ENCODE measurements around the gene STUB1. TPM values are rescaled to one million over a fixed set of nuclear protein-coding genes. Genes with fewer than 3 reads are reported as not detected.

Gene STUB1
- total RNA-seq, 1 donor from 2014 or later, result 124 TPM

DNA sequence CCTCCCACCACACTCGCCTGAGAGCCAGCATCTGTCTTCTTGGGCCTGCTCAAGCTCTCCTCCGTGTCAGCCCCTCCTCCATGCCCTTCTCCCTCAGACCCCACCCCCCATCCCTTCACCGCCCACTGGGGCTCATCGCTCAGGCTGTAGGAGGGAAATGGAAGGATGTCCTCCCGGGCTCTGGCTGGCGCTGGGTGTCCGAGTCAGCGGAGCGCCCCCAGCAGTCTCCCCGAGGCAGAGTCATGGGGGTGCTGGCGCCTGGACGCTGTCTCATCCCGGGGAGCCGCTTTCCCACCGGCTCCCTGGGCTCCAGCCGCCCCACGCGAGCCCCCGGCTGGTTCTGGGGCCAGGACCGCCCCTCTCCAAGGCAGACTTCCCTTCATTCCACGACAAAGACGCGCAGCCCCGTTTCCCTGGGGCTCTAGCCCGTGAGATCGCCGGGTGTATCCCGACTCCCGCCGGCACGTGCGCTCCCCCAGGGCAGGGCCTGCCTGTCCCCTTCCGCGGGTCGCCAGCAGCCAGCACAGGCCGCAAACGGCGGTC is 40.3 kb downstream of the STUB1 start:
- Histone ChIP-seq H3K4me1 (peaks cover 37% of the 10 kb centered on the region), H3K4me3 (peak overlapping the region; percentile 70 to 92), H3K9me3 (no peaks in the 10 kb centered on the region), H3K27me3 (no peaks in the 10 kb centered on the region), H3K27ac (peak overlapping the region; percentile 84), H3K36me3 (no peaks in the 10 kb centered on the region)
- intact Hi-C loops (cut with DNase I), result loop anchor here (5.0 kb wide), 1 partner anchor 67 kb away; the partner anchor contains the start of genes CHTF18 and RPUSD1
- TF ChIP-seq, protein P1, sequence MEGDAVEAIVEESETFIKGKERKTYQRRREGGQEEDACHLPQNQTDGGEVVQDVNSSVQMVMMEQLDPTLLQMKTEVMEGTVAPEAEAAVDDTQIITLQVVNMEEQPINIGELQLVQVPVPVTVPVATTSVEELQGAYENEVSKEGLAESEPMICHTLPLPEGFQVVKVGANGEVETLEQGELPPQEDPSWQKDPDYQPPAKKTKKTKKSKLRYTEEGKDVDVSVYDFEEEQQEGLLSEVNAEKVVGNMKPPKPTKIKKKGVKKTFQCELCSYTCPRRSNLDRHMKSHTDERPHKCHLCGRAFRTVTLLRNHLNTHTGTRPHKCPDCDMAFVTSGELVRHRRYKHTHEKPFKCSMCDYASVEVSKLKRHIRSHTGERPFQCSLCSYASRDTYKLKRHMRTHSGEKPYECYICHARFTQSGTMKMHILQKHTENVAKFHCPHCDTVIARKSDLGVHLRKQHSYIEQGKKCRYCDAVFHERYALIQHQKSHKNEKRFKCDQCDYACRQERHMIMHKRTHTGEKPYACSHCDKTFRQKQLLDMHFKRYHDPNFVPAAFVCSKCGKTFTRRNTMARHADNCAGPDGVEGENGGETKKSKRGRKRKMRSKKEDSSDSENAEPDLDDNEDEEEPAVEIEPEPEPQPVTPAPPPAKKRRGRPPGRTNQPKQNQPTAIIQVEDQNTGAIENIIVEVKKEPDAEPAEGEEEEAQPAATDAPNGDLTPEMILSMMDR (IDR thresholded peaks at IDR 0.05), result no peak
- peak in 1 of 2 donors; percentile 32 for TF ChIP-seq POLR2AphosphoS5 (IDR thresholded peaks at IDR 0.05; ENCODE audit: insufficient read depth in 1 of 2, low read depth in 1 of 2)
- DNase-seq (ENCODE audit: extremely low spot score in 2 of 2), result no peak

DNA sequence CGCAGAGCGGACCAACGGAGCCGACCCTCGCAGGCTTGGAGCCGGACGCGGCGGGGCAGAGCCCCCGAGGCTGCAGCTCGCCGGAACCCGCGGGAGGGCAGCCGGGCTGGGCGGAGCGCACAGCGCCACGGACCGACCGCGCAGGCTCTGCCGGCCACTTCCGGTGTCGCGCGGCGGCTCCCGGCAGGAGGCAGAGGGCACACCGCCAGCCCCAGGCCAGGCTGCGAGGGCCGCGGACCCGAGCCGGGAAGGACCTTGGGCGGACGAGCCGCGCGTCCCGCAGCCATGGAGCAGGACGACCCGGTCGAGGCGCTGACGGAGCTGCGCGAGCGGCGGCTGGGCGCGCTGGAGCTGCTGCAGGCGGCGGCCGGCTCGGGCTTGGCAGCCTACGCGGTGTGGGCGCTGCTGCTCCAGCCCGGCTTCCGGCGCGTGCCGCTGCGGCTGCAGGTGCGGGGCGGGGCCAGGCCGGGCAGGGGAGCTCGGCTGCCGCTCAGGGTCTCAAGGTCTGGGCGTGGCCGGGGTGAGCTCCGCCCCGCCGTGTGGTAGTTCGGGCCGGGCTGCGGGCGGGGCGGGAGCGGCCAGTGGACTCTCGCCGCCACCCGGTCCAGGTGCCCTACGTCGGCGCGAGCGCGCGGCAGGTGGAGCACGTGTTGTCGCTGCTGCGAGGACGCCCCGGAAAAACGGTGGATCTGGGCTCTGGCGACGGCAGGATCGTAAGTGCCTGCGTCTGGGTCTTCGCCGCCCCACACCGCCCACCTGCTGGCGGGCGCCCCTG is 41.0 kb downstream of the STUB1 start, which contains the start of gene ANTKMT:
TSS of gene ANTKMT (plus strand) at position 157 of the 775 bp plus-strand sequence. CDS start at position 286, 129 bp downstream.
- peaks cover 35% of the 10 kb centered on the region for H3K4me1 ChIP-seq
- intact Hi-C loops (cut with DNase I), result loop anchor here (5.0 kb wide), 1 partner anchor 66 kb away; the partner anchor contains the start of genes CHTF18 and RPUSD1
- no peaks in the 10 kb centered on the region for H3K9me3 ChIP-seq
- H3K4me3 ChIP-seq, result peak within 1 kb of the TSS; percentile 70 to 92
- no peaks in the 10 kb centered on the region for H3K27me3 ChIP-seq
- peak within 1 kb of the TSS; percentile 84 for H3K27ac ChIP-seq
- H3K36me3 ChIP-seq, result no peaks in the 10 kb centered on the region
- peak in 1 of 2 donors; percentile 6 for TF ChIP-seq POLR2A (IDR thresholded peaks at IDR 0.05)
- TF ChIP-seq, protein P1 (IDR thresholded peaks at IDR 0.05), result peak in 1 of 3 experiments; percentile 17
- TF ChIP-seq POLR2AphosphoS5 (IDR thresholded peaks at IDR 0.05; ENCODE audit: insufficient read depth in 1 of 2, low read depth in 1 of 2), result no peak
- no peak for DNase-seq (ENCODE audit: extremely low spot score in 2 of 2)

DNA sequence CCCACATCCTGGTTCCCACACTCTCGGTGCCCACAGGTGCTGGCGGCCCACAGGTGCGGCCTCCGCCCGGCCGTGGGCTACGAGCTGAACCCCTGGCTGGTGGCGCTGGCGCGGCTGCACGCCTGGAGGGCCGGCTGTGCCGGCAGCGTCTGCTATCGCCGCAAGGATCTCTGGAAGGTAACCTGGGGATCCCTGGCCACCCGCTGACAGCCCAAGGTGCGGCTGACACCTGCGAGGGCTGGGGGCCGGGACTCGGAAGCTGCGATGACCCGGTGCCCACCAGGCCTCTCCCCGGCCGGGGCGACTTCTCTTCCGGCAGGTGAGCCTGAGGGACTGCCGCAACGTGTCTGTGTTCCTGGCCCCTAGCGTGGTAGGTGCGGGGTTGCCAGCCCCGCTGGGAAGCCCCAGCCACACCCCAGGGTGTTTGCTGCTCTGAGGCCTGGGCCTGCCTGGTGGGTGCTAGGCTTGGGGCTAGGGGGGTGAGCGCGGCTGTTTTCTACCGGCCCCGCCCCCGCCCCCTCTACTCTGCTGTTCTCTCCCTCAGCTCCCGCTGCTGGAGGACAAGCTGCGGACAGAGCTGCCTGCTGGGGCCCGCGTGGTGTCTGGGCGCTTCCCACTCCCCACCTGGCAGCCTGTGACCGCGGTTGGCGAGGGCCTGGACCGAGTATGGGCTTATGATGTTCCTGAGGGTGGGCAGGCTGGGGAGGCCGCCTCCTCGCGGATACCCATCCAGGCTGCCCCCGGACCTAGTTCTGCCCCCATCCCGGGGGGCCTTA is 41.7 kb downstream of the STUB1 start:
- Histone ChIP-seq H3K4me3 (peak overlapping the region; percentile 70 to 92), H3K4me1 (peaks cover 36% of the 10 kb centered on the region), H3K36me3 (no peaks in the 10 kb centered on the region), H3K9me3 (no peaks in the 10 kb centered on the region), H3K27ac (peak overlapping the region; percentile 84), H3K27me3 (no peaks in the 10 kb centered on the region)
- no peak for DNase-seq (ENCODE audit: extremely low spot score in 2 of 2)
- TF ChIP-seq, protein P1 (IDR thresholded peaks at IDR 0.05), result no peak
- TF ChIP-seq POLR2AphosphoS5 (IDR thresholded peaks at IDR 0.05; ENCODE audit: insufficient read depth in 1 of 2, low read depth in 1 of 2), result no peak
- TF ChIP-seq POLR2A (IDR thresholded peaks at IDR 0.05), result no peak
- intact Hi-C loops (cut with DNase I), result loop anchor here (5.0 kb wide), 1 partner anchor 65 kb away; the partner anchor contains the start of genes CHTF18 and RPUSD1

DNA sequence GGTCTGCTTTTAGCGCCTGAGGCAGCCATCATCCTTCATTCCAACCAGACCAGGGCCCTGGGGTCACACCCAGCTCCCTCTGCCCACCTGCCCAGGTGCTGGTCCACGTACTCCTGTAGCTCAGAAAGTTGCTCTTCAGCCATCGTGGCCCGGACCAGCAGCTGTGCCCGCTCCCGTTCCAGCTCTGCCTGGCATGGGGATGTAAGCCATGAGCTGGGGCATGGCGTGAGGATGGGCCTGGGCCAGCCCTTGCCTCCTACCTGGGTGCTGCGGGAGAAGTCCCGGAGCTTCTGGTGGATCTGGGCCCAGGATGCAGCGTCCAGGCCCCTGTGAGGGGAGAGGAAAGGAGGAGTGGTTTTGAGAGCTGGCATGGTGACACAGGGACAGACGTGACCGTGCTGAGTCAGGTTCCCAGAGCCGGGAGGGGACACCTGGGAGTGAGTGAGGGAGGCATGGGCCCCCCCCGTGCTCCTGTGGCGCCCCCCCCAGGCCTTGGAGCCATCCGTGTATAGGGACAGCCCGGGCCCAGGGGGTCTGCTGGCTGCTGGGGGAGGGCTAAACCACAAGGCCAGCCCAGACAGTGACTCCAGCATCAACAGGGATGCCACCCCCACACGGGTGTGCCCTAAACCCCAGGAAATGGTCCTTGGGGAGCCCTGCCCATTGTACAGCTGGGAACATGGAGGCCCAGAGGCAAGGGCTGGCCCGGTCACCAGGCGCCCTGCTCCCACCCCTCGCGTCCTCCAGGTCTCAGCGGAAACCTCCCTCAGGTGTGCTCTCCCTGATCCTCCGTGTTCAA is 42.8 kb downstream of the STUB1 start:
- intact Hi-C loops (cut with DNase I), result loop anchor here (5.0 kb wide), 1 partner anchor 64 kb away; the partner anchor contains the start of genes CHTF18 and RPUSD1
- H3K36me3 ChIP-seq, result no peaks in the 10 kb centered on the region
- H3K9me3 ChIP-seq, result no peaks in the 10 kb centered on the region
- no peaks in the 10 kb centered on the region for H3K27me3 ChIP-seq
- peaks cover 47% of the 10 kb centered on the region for H3K4me1 ChIP-seq
- TF ChIP-seq POLR2A (IDR thresholded peaks at IDR 0.05), result no peak
- TF ChIP-seq POLR2AphosphoS5 (IDR thresholded peaks at IDR 0.05; ENCODE audit: insufficient read depth in 1 of 2, low read depth in 1 of 2), result no peak
- TF ChIP-seq, protein P1 (IDR thresholded peaks at IDR 0.05), result no peak
- H3K4me3 ChIP-seq, result no peak overlapping the region
- DNase-seq (ENCODE audit: extremely low spot score in 2 of 2), result no peak
- no peak overlapping the region for H3K27ac ChIP-seq

Data from vagina (tissue), 2 donors.